ENCODE results near the gene CDK5RAP2. TPM values are rescaled to one million over a fixed set of nuclear protein-coding genes. Genes with fewer than 3 reads are reported as not detected.

The CDK5RAP2 gene
- total and polyA plus RNA-seq, 10 of the 15 experiments (the other 5 are each of a cell fraction or from before 2014, with no cell fraction given): 16.2 to 53.5 (median 34.5) TPM

DNA sequence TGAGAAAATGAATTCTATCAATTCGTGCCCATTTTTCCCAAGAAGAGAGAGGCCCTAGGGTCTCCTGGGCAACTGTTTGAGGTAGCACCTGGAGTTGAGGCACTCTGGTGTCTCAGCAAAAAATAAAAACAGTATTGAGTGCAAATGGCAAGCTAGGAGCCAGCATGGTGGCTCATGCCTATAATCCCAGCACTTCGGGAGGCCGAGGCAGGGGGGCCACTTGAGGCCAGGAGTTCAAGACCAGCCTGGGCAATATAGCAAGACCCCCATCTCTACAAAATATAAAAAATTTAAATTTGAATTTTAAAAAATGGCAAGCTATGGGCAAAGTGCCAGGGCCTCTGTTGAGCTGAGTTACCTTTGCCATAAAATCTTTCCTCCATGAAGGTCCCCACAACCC, 136.0 kb downstream of the CDK5RAP2 start (continued):
- TF ChIP-seq IKZF2 (IDR thresholded peaks at IDR 0.05) (no peak), RB1 (IDR thresholded peaks at IDR 0.05; ENCODE audit: borderline replicate concordance) (no peak)

DNA sequence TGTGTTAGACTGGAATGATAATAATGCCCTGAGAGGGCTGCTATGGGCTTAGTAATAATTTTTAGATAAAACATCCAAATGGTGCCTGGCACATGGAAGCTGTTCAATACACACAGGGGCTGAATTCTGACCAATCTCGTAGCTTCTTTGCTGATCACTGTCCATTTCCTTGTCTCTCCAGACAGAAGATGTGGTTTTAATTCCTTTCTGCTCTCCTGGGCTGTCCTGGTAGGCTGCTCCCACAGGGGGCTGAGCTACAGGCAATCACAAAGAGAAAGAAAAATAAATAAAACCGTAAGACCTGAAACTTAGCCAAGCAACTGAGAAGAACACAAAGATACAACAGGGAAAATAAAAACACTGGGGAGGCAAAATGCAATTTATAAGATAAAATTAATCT, 136.5 kb downstream of the CDK5RAP2 start:
- ChIA-PET RAD21 (ENCODE audit: unreplicated experiment) (no interaction called here), POLR2A (no interaction called here), CTCF (interaction anchor here (0.6 kb wide), 1 partner anchor 12 kb away, joined by 3 read pairs; no protein-coding TSS in a partner anchor), SMC1A (ENCODE audit: uncharacterized antibody, unreplicated experiment) (no interaction called here)
- Histone ChIP-seq H3K27me3 (replicated peaks in 1 of 2; ENCODE audit: control insufficient read depth in 2 of 2, insufficient read depth in 2 of 2, low read length in 1 of 2) (no peaks in the 10 kb centered on the region), H3K36me3 (ENCODE audit: control insufficient read depth in 2 of 2, insufficient read depth in 2 of 2, low read length in 1 of 2) (peaks cover 13 to 31% of the 10 kb centered on the region in 2 experiments), H3K4me1 (ENCODE audit: control insufficient read depth, insufficient read depth, low read length) (no peaks in the 10 kb centered on the region; the same call in 1 of the 2 replicates), H3K9me3 (replicated peaks; ENCODE audit: control insufficient read depth, insufficient read depth, low read length) (no peaks in the 10 kb centered on the region), H4K20me1 (ENCODE audit: control insufficient read depth, insufficient read depth) (no peaks in the 10 kb centered on the region), H3K9ac (ENCODE audit: control insufficient read depth, insufficient read depth, low read length) (no peak overlapping the region), H2AFZ (ENCODE audit: control insufficient read depth, low read depth, low read length) (no peak overlapping the region), H3K79me2 (ENCODE audit: control insufficient read depth, insufficient read depth, low read length) (no peaks in the 10 kb centered on the region), H3K27ac (ENCODE audit: control insufficient read depth, insufficient read depth) (no peak overlapping the region), H3K4me2 (ENCODE audit: control insufficient read depth, insufficient read depth) (no peak overlapping the region), H3K4me3 (no peak overlapping the region)
- no TSS peak for BruUV-seq (replicated peaks)
- DNase-seq (ENCODE audit: low read depth, low spot score): no peak
- intact Hi-C loops (cut with micrococcal nuclease; ENCODE audit: unreplicated experiment) (no loop called here), in situ Hi-C loops (cut with MboI) (no loop called here)
- WGBS (ENCODE audit: insufficient coverage, insufficient replicate concordance, low lambda C conversion rate, missing lambda C conversion rate): 100% methylated on average over 2 of the region's 2 CpGs
- FAIRE-seq: no peak
- TF ChIP-seq SUPT20H (IDR thresholded peaks at IDR 0.05; ENCODE audit: borderline replicate concordance, control insufficient read depth, low read depth, low read length) (no peak), SMARCA5 (IDR thresholded peaks at IDR 0.05) (no peak), BRCA1 (IDR thresholded peaks at IDR 0.05; ENCODE audit: low read depth, low read length) (no peak), NR2C1 (IDR thresholded peaks at IDR 0.05) (no peak), PML (IDR thresholded peaks at IDR 0.05; ENCODE audit: low read length) (no peak), HDGF (IDR thresholded peaks at IDR 0.05) (no peak), SRF (IDR thresholded peaks at IDR 0.05; ENCODE audit: low read depth in 2 of 2, low read length in 2 of 2) (no peak), ASH2L (IDR thresholded peaks at IDR 0.05; ENCODE audit: borderline replicate concordance, low read depth) (no peak), HDAC6 (IDR thresholded peaks at IDR 0.05; ENCODE audit: unreplicated experiment) (no peak), DPF2 (IDR thresholded peaks at IDR 0.05) (no peak)
- TF ChIP-seq, protein P1, sequence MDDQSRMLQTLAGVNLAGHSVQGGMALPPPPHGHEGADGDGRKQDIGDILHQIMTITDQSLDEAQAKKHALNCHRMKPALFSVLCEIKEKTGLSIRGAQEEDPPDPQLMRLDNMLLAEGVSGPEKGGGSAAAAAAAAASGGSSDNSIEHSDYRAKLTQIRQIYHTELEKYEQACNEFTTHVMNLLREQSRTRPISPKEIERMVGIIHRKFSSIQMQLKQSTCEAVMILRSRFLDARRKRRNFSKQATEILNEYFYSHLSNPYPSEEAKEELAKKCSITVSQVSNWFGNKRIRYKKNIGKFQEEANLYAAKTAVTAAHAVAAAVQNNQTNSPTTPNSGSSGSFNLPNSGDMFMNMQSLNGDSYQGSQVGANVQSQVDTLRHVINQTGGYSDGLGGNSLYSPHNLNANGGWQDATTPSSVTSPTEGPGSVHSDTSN (IDR thresholded peaks at IDR 0.05; ENCODE audit: insufficient replicate concordance, low read depth, low read length): no peak
- TF ChIP-seq, protein P2, sequence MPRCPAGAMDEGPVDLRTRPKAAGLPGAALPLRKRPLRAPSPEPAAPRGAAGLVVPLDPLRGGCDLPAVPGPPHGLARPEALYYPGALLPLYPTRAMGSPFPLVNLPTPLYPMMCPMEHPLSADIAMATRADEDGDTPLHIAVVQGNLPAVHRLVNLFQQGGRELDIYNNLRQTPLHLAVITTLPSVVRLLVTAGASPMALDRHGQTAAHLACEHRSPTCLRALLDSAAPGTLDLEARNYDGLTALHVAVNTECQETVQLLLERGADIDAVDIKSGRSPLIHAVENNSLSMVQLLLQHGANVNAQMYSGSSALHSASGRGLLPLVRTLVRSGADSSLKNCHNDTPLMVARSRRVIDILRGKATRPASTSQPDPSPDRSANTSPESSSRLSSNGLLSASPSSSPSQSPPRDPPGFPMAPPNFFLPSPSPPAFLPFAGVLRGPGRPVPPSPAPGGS (IDR thresholded peaks at IDR 0.05; ENCODE audit: borderline replicate concordance, insufficient read depth, low read depth, low read length, poor library complexity, severe bottlenecking): no peak
- no peak for ATAC-seq
